Keratinocyte (primary cell): ENCODE data around the gene C2CD2L. TPM values are rescaled to one million over a fixed set of nuclear protein-coding genes. Genes with fewer than 3 reads are reported as not detected.
A peak's percentile ranks its signal among the peaks of the same experiment; 100 is the strongest.

Source experiments
- DNase-seq: peaks from one replicate; pipeline ENCODE4 v3.0.0-alpha.2; 2011; ENCODE audit warnings: low read depth, missing footprints, low spot score
- FAIRE-seq: peaks from 2 replicates; lab custom pipeline; 2011; peaks lifted over from hg19 to GRCh38; lab: Jason Lieb, UNC
- H2AFZ ChIP-seq: 2 replicates; pipeline ENCODE4 v1.6.0; 2012; ENCODE audit warnings: low read length, control low read depth, inconsistent platforms; ENCODE audit not compliant: control insufficient read depth
- H3K27ac ChIP-seq: 2 replicates; pipeline ENCODE4 v1.5.1; 2011; ENCODE audit warnings: low read length; ENCODE audit not compliant: control insufficient read depth, insufficient read depth
- H3K27me3 ChIP-seq: 3 replicates; pipeline ENCODE4 v1.6.0; 2011; ENCODE audit warnings: low read length; ENCODE audit not compliant: control insufficient read depth, insufficient read depth; ENCODE audit errors: extremely low read depth
- H3K36me3 ChIP-seq, 2 experiments: 2 replicates in 1 of 2; 3 replicates in 1 of 2; pipeline ENCODE4 v1.5.1; 2011; ENCODE audit warnings: low read length in 2 of 2, mild to moderate bottlenecking in 1 of 2; ENCODE audit not compliant: control insufficient read depth in 2 of 2, insufficient read depth in 2 of 2; ENCODE audit errors: extremely low read depth in 1 of 2
- H3K4me1 ChIP-seq: 3 replicates; pipeline ENCODE4 v1.5.1; 2011; ENCODE audit warnings: low read length; ENCODE audit not compliant: control insufficient read depth, insufficient read depth; ENCODE audit errors: extremely low read depth
- H3K4me2 ChIP-seq: 3 replicates; pipeline ENCODE4 v1.6.0; 2011; ENCODE audit warnings: low read depth, low read length; ENCODE audit not compliant: control insufficient read depth, insufficient read depth; ENCODE audit errors: extremely low read depth
- H3K4me3 ChIP-seq, 3 experiments: fragments of 200-600 bp in 1 of 3; sonication (generic) in 1 of 3; 2 replicates in 2 of 3; 3 replicates in 1 of 3; pipeline ENCODE4 v1.5.1; 2011 to 2016; ENCODE audit warnings: low read length in 3 of 3, mild to moderate bottlenecking in 3 of 3, control low read depth in 2 of 3, inconsistent platforms in 1 of 3, low read depth in 1 of 3, mixed read lengths in 1 of 3, mixed run types in 1 of 3, moderate library complexity in 1 of 3; ENCODE audit not compliant: control insufficient read depth in 2 of 3, insufficient read depth in 2 of 3; ENCODE audit errors: extremely low read depth in 1 of 3
- H3K79me2 ChIP-seq: 2 replicates; pipeline ENCODE4 v1.6.0; 2012; ENCODE audit warnings: low read length; ENCODE audit not compliant: control insufficient read depth, insufficient read depth
- H3K9ac ChIP-seq: 3 replicates; pipeline ENCODE4 v1.6.0; 2011; ENCODE audit warnings: low read length; ENCODE audit not compliant: control insufficient read depth, insufficient read depth; ENCODE audit errors: extremely low read depth
- H3K9me1 ChIP-seq: 3 replicates; pipeline ENCODE4 v1.6.0; 2011; ENCODE audit warnings: low read length; ENCODE audit not compliant: control insufficient read depth, insufficient read depth; ENCODE audit errors: extremely low read depth
- H3K9me3 ChIP-seq: 2 replicates; pipeline ENCODE4 v1.5.1; 2012; ENCODE audit warnings: low read depth, low read length; ENCODE audit not compliant: control insufficient read depth
- H4K20me1 ChIP-seq: 3 replicates; pipeline ENCODE4 v1.6.0; 2011; ENCODE audit warnings: low read length; ENCODE audit not compliant: control insufficient read depth, insufficient read depth; ENCODE audit errors: extremely low read depth
- CTCF ChIP-seq, 3 experiments: IDR thresholded peaks in 1 of 3; conservative IDR thresholded peaks in 1 of 3; optimal IDR thresholded peaks in 1 of 3; 2 replicates in 2 of 3; 3 replicates in 1 of 3; pipeline versions ENCODE3 to v1.5.1; 2011; ENCODE audit warnings: low read length in 3 of 3, mild to moderate bottlenecking in 3 of 3, moderate library complexity in 2 of 3, control low read depth in 1 of 3, inconsistent platforms in 1 of 3; ENCODE audit not compliant: insufficient read depth in 2 of 3; ENCODE audit errors: extremely low read depth in 1 of 3
- EZH2 ChIP-seq: IDR thresholded peaks from one replicate; pipeline ENCODE4 v1.6.1; 2012; ENCODE audit warnings: inconsistent platforms, mild to moderate bottlenecking, low read length, moderate library complexity
- dilution Hi-C: fragments of 300-500 bp; cut with MboI; formaldehyde crosslinking; loops from one replicate; pipeline ENCODE4 v1.7.0; 2020; ENCODE audit warnings: low sequenced_read_pairs; ENCODE audit not compliant: extremely low pct_ligation_motif_present
- polyA plus RNA-seq, 5 experiments: library from polyadenylated mRNA; depleted of rRNA in 3 of 5; stranded (reverse) in 3 of 5; stranded (forward) in 1 of 5; unstranded in 1 of 5; fragments of >200 nt; gene quantifications; 1 replicate in 1 of 5; 2 replicates in 3 of 5; 3 replicates in 1 of 5; pipeline versions ENCODE4 v1.2.1 to v1.2.3, GENCODE V29; 2011 to 2012; ENCODE audit warnings: missing spikeins in 2 of 5, low read depth in 1 of 5, low replicate concordance in 1 of 5

Gene C2CD2L
- polyA plus RNA-seq, 1 donor (not counting 4 experiments of a cell fraction or from before 2014, with no cell fraction given): 2.9 TPM

GRCh38 chr11:119147604-119148333 is 40.6 kb downstream of the C2CD2L start:
- FAIRE-seq (no peak), DNase-seq (no peak)
- Histone ChIP-seq H3K27ac (no peak overlapping the region), H4K20me1 (no peaks in the 10 kb centered on the region), H3K79me2 (no peaks in the 10 kb centered on the region), H3K4me2 (no peak overlapping the region), H3K27me3 (peaks cover 32% of the 10 kb centered on the region), H3K4me3 (no peak overlapping the region), H3K9me3 (no peaks in the 10 kb centered on the region), H3K4me1 (peaks cover 9% of the 10 kb centered on the region), H3K36me3 (no peaks in the 10 kb centered on the region), H2AFZ (no peak overlapping the region), H3K9ac (no peak overlapping the region), H3K9me1 (no peaks in the 10 kb centered on the region)
- TF ChIP-seq CTCF (optimal IDR thresholded peaks at IDR 0.05 in 1 of 3, IDR thresholded peaks at IDR 0.05 in 1 of 3, conservative IDR thresholded peaks at IDR 0.05 in 1 of 3; ENCODE audit: extremely low read depth in 1 of 3, insufficient read depth in 2 of 3, low read length in 3 of 3): no peak
- no peak for TF ChIP-seq EZH2
- dilution Hi-C loops: no loop called here

GRCh38 chr11:119148720-119149017 is 41.5 kb downstream of the C2CD2L start:
- no peak for FAIRE-seq

More at GRCh38 chr11:119148720-119149017, 41.5 kb downstream of the C2CD2L start:
- Histone ChIP-seq H3K36me3 (no peaks in the 10 kb centered on the region), H2AFZ (peak overlapping the region; percentile 65), H3K4me2 (peak overlapping the region; percentile 72), H3K79me2 (no peaks in the 10 kb centered on the region), H3K27me3 (peaks cover 32% of the 10 kb centered on the region), H3K9me1 (no peaks in the 10 kb centered on the region), H4K20me1 (no peaks in the 10 kb centered on the region), H3K9me3 (no peaks in the 10 kb centered on the region), H3K27ac (no peak overlapping the region), H3K4me3 (peak overlapping the region; percentile 53 to 75 (median 66)), H3K9ac (peak overlapping the region; percentile 22), H3K4me1 (peaks cover 9% of the 10 kb centered on the region)
- dilution Hi-C loops: no loop called here
- no peak for DNase-seq
- no peak for TF ChIP-seq CTCF (optimal IDR thresholded peaks at IDR 0.05 in 1 of 3, IDR thresholded peaks at IDR 0.05 in 1 of 3, conservative IDR thresholded peaks at IDR 0.05 in 1 of 3; ENCODE audit: extremely low read depth in 1 of 3, insufficient read depth in 2 of 3, low read length in 3 of 3)
- no peak for TF ChIP-seq EZH2
